H9 (cell line): Measurements from ENCODE around the gene TMEM50B. TPM values are rescaled to one million over a fixed set of nuclear protein-coding genes. Genes with fewer than 3 reads are reported as not detected.

ENCODE experiments used
- DNase-seq: peaks from one replicate; pipeline ENCODE4 v3.0.0-alpha.2; 2017
- H2AFZ ChIP-seq: one replicate; pipeline ENCODE4 v1.6.1; 2013; ENCODE audit warnings: mild to moderate bottlenecking, low read length, control low read depth, moderate library complexity
- H2AK5ac ChIP-seq: 2 replicates; pipeline ENCODE4 v1.6.1; 2013; ENCODE audit warnings: low read length, control low read depth, mixed read lengths; ENCODE audit not compliant: insufficient read length
- H2BK120ac ChIP-seq: one replicate; pipeline ENCODE4 v1.6.1; 2013; ENCODE audit warnings: low read depth, mild to moderate bottlenecking, low read length, control low read depth, inconsistent platforms; ENCODE audit not compliant: poor library complexity, severe bottlenecking
- H2BK12ac ChIP-seq: 2 replicates; pipeline ENCODE4 v1.6.1; 2013; ENCODE audit warnings: low read length, control low read depth, mixed read lengths, low read depth; ENCODE audit not compliant: insufficient read length
- H2BK15ac ChIP-seq: 2 replicates; pipeline ENCODE4 v1.6.1; 2013; ENCODE audit warnings: low read depth, low read length, control low read depth
- H2BK20ac ChIP-seq: one replicate; pipeline ENCODE4 v1.6.1; 2013; ENCODE audit warnings: low read depth, mild to moderate bottlenecking, low read length, control low read depth, inconsistent platforms; ENCODE audit not compliant: poor library complexity, severe bottlenecking
- H2BK5ac ChIP-seq: 2 replicates; pipeline ENCODE4 v1.6.1; 2013; ENCODE audit warnings: low read length, control low read depth, mixed read lengths; ENCODE audit not compliant: insufficient read length
- H3K14ac ChIP-seq: 2 replicates; pipeline ENCODE4 v1.6.1; 2013; ENCODE audit warnings: low read length, control low read depth; ENCODE audit not compliant: insufficient read depth
- H3K18ac ChIP-seq: 2 replicates; pipeline ENCODE4 v1.6.1; 2013; ENCODE audit warnings: low read depth, mild to moderate bottlenecking, mixed read lengths, low read length, control low read depth; ENCODE audit not compliant: insufficient read length
- H3K23ac ChIP-seq: 2 replicates; pipeline ENCODE4 v1.6.1; 2013; ENCODE audit warnings: low read length, control low read depth, mixed read lengths, low read depth; ENCODE audit not compliant: insufficient read length
- H3K23me2 ChIP-seq: 2 replicates; pipeline ENCODE4 v1.6.1; 2013; ENCODE audit warnings: low read depth, mild to moderate bottlenecking, mixed read lengths, low read length, control low read depth; ENCODE audit not compliant: insufficient read length, poor library complexity, severe bottlenecking
- H3K27ac ChIP-seq: 2 replicates; pipeline ENCODE4 v1.5.1; 2013; ENCODE audit warnings: low read length, control low read depth, mixed read lengths, low read depth; ENCODE audit not compliant: insufficient read length
- H3K27me3 ChIP-seq: 2 replicates; pipeline ENCODE4 v1.6.1; 2013; ENCODE audit warnings: low read length, control low read depth, inconsistent platforms; ENCODE audit not compliant: insufficient read depth
- H3K4ac ChIP-seq: 2 replicates; pipeline ENCODE4 v1.6.1; 2013; ENCODE audit warnings: low read depth, mild to moderate bottlenecking, control low read depth, inconsistent platforms, low read length, moderate library complexity
- H3K4me1 ChIP-seq: 2 replicates; pipeline ENCODE4 v1.6.1; 2013; ENCODE audit warnings: low read length, control low read depth, inconsistent platforms; ENCODE audit not compliant: insufficient read depth
- H3K4me2 ChIP-seq: 2 replicates; pipeline ENCODE4 v1.6.1; 2013; ENCODE audit warnings: low read length, control low read depth, mixed read lengths; ENCODE audit not compliant: insufficient read length, insufficient read depth
- H3K56ac ChIP-seq: 2 replicates; pipeline ENCODE4 v1.6.1; 2013; ENCODE audit warnings: low read depth, mild to moderate bottlenecking, mixed read lengths, low read length, control low read depth; ENCODE audit not compliant: insufficient read length
- H3K79me1 ChIP-seq: 2 replicates; pipeline ENCODE4 v1.6.1; 2013; ENCODE audit warnings: low read depth, mild to moderate bottlenecking, moderate library complexity, low read length, control low read depth, inconsistent platforms; ENCODE audit not compliant: insufficient read depth, poor library complexity, severe bottlenecking
- H3K79me2 ChIP-seq: 2 replicates; pipeline ENCODE4 v1.6.1; 2013; ENCODE audit warnings: low read length, control low read depth, inconsistent platforms; ENCODE audit not compliant: insufficient read depth
- H3K9ac ChIP-seq: 2 replicates; pipeline ENCODE4 v1.6.1; 2013; ENCODE audit warnings: low read length, control low read depth, mixed read lengths; ENCODE audit not compliant: insufficient read length; ENCODE audit errors: extremely low read depth
- H3K9me3 ChIP-seq: one replicate; pipeline ENCODE4 v1.6.1; 2013; ENCODE audit warnings: low read depth, low read length, inconsistent platforms; ENCODE audit not compliant: control insufficient read depth
- H3T11ph ChIP-seq: one replicate; pipeline ENCODE4 v1.6.1; 2013; ENCODE audit warnings: mild to moderate bottlenecking, low read length, control low read depth, inconsistent platforms
- H4K20me1 ChIP-seq: one replicate; pipeline ENCODE4 v1.6.1; 2013; ENCODE audit not compliant: control insufficient read depth, insufficient read length, insufficient read depth
- H4K5ac ChIP-seq: 2 replicates; pipeline ENCODE4 v1.6.1; 2013; ENCODE audit warnings: low read depth, mild to moderate bottlenecking, mixed read lengths, low read length, control low read depth; ENCODE audit not compliant: insufficient read length
- H4K8ac ChIP-seq: replicated peaks from 2 replicates; pipeline ENCODE4 v1.6.1; 2013; ENCODE audit warnings: low read length, control low read depth, mixed read lengths, low read depth; ENCODE audit not compliant: insufficient read length
- H4K91ac ChIP-seq: 2 replicates; pipeline ENCODE4 v1.6.1; 2013; ENCODE audit warnings: low read depth, mild to moderate bottlenecking, moderate library complexity, mixed read lengths, low read length, control low read depth; ENCODE audit not compliant: insufficient read length
- H3K27ac Mint-ChIP-seq, 3 experiments: 2 replicates in 2 of 3; 3 replicates in 1 of 3; pipeline ENCODE4 v1.8.0; 2020 to 2021; ENCODE audit warnings: mixed read lengths in 3 of 3, mild to moderate bottlenecking in 1 of 3, moderate library complexity in 1 of 3
- H3K27me3 Mint-ChIP-seq: 2 replicates; pipeline ENCODE4 v1.8.0; 2021; ENCODE audit warnings: low read depth, mild to moderate bottlenecking, moderate library complexity, mixed read lengths
- H3K36me3 Mint-ChIP-seq, 3 experiments: 2 replicates in 2 of 3; 3 replicates in 1 of 3; pipeline ENCODE4 v1.8.0; 2020 to 2021; ENCODE audit warnings: low read depth in 3 of 3, mixed read lengths in 3 of 3; ENCODE audit not compliant: insufficient read depth in 1 of 3
- H3K4me1 Mint-ChIP-seq, 2 experiments: 2 replicates each; pipeline ENCODE4 v1.8.0; 2020; ENCODE audit warnings: mixed read lengths in 2 of 2
- H3K4me3 Mint-ChIP-seq, 2 experiments: 2 replicates in 1 of 2; 3 replicates in 1 of 2; pipeline ENCODE4 v1.8.0; 2020 to 2021; ENCODE audit warnings: mild to moderate bottlenecking in 2 of 2, mixed read lengths in 2 of 2, moderate library complexity in 1 of 2
- H3K9me3 Mint-ChIP-seq, 2 experiments: 2 replicates in 1 of 2; 3 replicates in 1 of 2; pipeline ENCODE4 v1.8.0; 2020; ENCODE audit warnings: mild to moderate bottlenecking in 2 of 2, mixed read lengths in 2 of 2, moderate library complexity in 1 of 2
- whole genome bisulfite sequencing: extraction: QIAGEN DNeasy Blood & Tissue Kit; methylation state at CpG from one replicate; pipeline ENCODE4 v1.1.7; 2013; ENCODE audit warnings: missing lambda C conversion rate, low lambda C conversion rate, mixed read lengths; ENCODE audit not compliant: insufficient read length; ENCODE audit errors: extremely low coverage; 5-methylcytosine and 5-hydroxymethylcytosine counted together
- total RNA-seq: library from RNA; stranded (reverse); gene quantifications from 2 replicates; pipeline ENCODE4 v1.2.1, GENCODE V29; 2021
- TF ChIP-seq, protein P1 (sequence below): fragments of 200-600 bp; sonication (generic); conservative IDR thresholded peaks from 3 replicates; pipeline ENCODE4 v1.8.0; 2021; ENCODE audit warnings: antibody characterized with exemption, mild to moderate bottlenecking

The TMEM50B gene
- total RNA-seq, 1 experiment from 2014 or later: 17.6 TPM

DNA sequence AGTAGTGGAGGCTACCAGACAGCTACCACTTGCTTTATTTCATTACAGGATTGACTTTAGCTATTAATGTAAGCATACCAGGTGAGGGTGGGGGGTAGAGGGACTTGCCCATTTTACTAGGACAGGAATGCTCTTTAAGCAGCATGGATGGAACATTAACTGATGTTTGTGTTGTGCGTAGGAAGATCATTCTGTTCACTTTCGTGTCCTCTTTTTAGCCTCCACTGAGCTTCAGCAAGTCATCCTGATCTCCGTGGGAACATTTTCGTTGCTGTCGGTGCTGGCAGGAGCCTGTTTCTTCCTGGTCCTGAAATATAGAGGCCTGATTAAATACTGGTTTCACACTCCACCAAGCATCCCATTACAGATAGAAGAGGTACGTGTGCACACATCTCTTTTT is 47.3 kb downstream of the TMEM50B start:
- peaks cover 28 to 80% (median 61%) of the 10 kb centered on the region in 3 experiments for H3K36me3 Mint-ChIP-seq
- Histone ChIP-seq H2AK5ac (no peak overlapping the region), H3K23me2 (no peaks in the 10 kb centered on the region), H3K27me3 (0 out of 2 replicates have a peak, but pooled peaks cover 3% of the 10 kb centered on the region), H3K79me1 (no peaks in the 10 kb centered on the region), H3K79me2 (no peaks in the 10 kb centered on the region), H3K4ac (no peak overlapping the region), H4K5ac (no peak overlapping the region), H3K9ac (no peak overlapping the region), H2AFZ (no peak overlapping the region), H3K14ac (no peak overlapping the region), H3K56ac (no peak overlapping the region), H3T11ph (no peak overlapping the region), H2BK20ac (no peak overlapping the region), H2BK12ac (no peak overlapping the region), H3K27ac (no peak overlapping the region), H2BK5ac (no peak overlapping the region), H3K9me3 (no peaks in the 10 kb centered on the region), H4K20me1 (no peaks in the 10 kb centered on the region), H4K8ac (no peak overlapping the region), H3K18ac (no peak overlapping the region), H3K4me2 (no peak overlapping the region), H3K4me1 (no peaks in the 10 kb centered on the region), H4K91ac (no peak overlapping the region), H3K23ac (no peak overlapping the region), H2BK120ac (no peak overlapping the region), H2BK15ac (no peak overlapping the region)
- TF ChIP-seq, protein P1, sequence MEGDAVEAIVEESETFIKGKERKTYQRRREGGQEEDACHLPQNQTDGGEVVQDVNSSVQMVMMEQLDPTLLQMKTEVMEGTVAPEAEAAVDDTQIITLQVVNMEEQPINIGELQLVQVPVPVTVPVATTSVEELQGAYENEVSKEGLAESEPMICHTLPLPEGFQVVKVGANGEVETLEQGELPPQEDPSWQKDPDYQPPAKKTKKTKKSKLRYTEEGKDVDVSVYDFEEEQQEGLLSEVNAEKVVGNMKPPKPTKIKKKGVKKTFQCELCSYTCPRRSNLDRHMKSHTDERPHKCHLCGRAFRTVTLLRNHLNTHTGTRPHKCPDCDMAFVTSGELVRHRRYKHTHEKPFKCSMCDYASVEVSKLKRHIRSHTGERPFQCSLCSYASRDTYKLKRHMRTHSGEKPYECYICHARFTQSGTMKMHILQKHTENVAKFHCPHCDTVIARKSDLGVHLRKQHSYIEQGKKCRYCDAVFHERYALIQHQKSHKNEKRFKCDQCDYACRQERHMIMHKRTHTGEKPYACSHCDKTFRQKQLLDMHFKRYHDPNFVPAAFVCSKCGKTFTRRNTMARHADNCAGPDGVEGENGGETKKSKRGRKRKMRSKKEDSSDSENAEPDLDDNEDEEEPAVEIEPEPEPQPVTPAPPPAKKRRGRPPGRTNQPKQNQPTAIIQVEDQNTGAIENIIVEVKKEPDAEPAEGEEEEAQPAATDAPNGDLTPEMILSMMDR: no peak
- no peak overlapping the region for H3K4me3 Mint-ChIP-seq
- no CpG with 5 or more reads among the region's 6 CpGs for WGBS
- no peaks in the 10 kb centered on the region for H3K4me1 Mint-ChIP-seq
- no peak overlapping the region for H3K27ac Mint-ChIP-seq
- H3K27me3 Mint-ChIP-seq: no peaks in the 10 kb centered on the region
- no peak for DNase-seq
- H3K9me3 Mint-ChIP-seq: no peaks in the 10 kb centered on the region
